Activated T-cell treated with anti-CD3 and anti-CD28 coated beads, Interleukin-2, amount 50 U/mL, for 48 hours (primary cell): ENCODE data around the gene NFYA.

Source experiments
- DNase-seq, 2 experiments: peaks; one replicate each; pipeline ENCODE4 v3.0.0-alpha.2; 2020

Gene NFYA

GRCh38 chr6:41047306-41047705, 25.5 kb upstream of the NFYA start:
- DNase-seq = no peak

- DNase-seq = no peak
These were observed 24.7 kb upstream of the NFYA start for GRCh38 chr6:41047745-41048732.

- DNase-seq = no peak
These were observed 23.3 kb upstream of the NFYA start for GRCh38 chr6:41049521-41049920.

GRCh38 chr6:41049955-41050354, 22.8 kb upstream of the NFYA start:
- DNase-seq = no peak

GRCh38 chr6:41050536-41050935, 22.2 kb upstream of the NFYA start:
- DNase-seq = no peak

GRCh38 chr6:41051873-41052272, 20.9 kb upstream of the NFYA start:
- DNase-seq = no peak

GRCh38 chr6:41053041-41053440, 19.7 kb upstream of the NFYA start, which contains the start of gene APOBEC2:
Gene APOBEC2, plus strand, starts transcription at chr6:41053202. Its CDS starts 146 bp downstream, at chr6:41053348.
- DNase-seq = no peak

- no peak for DNase-seq
These were observed 18.3 kb upstream of the NFYA start for GRCh38 chr6:41054511-41054910.

- DNase-seq = no peak
These were observed 17.6 kb upstream of the NFYA start for GRCh38 chr6:41055149-41055548.

- no peak for DNase-seq
These were observed 15.8 kb upstream of the NFYA start for GRCh38 chr6:41056768-41057490.

- no peak for DNase-seq
These were observed 14.0 kb upstream of the NFYA start for GRCh38 chr6:41058783-41059181.

- DNase-seq = no peak
These were observed 13.2 kb upstream of the NFYA start for GRCh38 chr6:41059556-41059955.

- no peak for DNase-seq
These were observed 11.5 kb upstream of the NFYA start for GRCh38 chr6:41061196-41061726.

- DNase-seq = no peak
These were observed 10.7 kb upstream of the NFYA start for GRCh38 chr6:41062056-41062455.

GRCh38 chr6:41063884-41064285, 8.9 kb upstream of the NFYA start:
- DNase-seq = no peak

- DNase-seq = no peak
These were observed 7.9 kb upstream of the NFYA start for GRCh38 chr6:41064841-41065240.

GRCh38 chr6:41065550-41066026, 7.2 kb upstream of the NFYA start:
- no peak for DNase-seq

- DNase-seq = peak; percentile 61 to 69
These were observed 5.9 kb upstream of the NFYA start for GRCh38 chr6:41066867-41067304.

GRCh38 chr6:41071501-41071922, 1.3 kb upstream of the NFYA start:
- DNase-seq = no peak

GRCh38 chr6:41071923-41072835, 595 bp upstream of the NFYA start, which contains the start of gene OARD1:
Gene OARD1, minus strand, starts transcription at chr6:41072356. Its CDS starts 722 bp downstream, at chr6:41071634.
- DNase-seq = peak; percentile 100

GRCh38 chr6:41073203-41073967, 611 bp downstream of the NFYA start:
- DNase-seq = peak; percentile 85 to 86
